Fibroblast of skin of left biceps (primary cell): ENCODE measurements around the gene CSGALNACT2.

ENCODE experiments used
- DNase-seq, 2 experiments: peaks; one replicate each; pipeline ENCODE4 v3.0.0-alpha.2; 2013; ENCODE audit warnings: low read depth in 2 of 2

Gene CSGALNACT2

DNA sequence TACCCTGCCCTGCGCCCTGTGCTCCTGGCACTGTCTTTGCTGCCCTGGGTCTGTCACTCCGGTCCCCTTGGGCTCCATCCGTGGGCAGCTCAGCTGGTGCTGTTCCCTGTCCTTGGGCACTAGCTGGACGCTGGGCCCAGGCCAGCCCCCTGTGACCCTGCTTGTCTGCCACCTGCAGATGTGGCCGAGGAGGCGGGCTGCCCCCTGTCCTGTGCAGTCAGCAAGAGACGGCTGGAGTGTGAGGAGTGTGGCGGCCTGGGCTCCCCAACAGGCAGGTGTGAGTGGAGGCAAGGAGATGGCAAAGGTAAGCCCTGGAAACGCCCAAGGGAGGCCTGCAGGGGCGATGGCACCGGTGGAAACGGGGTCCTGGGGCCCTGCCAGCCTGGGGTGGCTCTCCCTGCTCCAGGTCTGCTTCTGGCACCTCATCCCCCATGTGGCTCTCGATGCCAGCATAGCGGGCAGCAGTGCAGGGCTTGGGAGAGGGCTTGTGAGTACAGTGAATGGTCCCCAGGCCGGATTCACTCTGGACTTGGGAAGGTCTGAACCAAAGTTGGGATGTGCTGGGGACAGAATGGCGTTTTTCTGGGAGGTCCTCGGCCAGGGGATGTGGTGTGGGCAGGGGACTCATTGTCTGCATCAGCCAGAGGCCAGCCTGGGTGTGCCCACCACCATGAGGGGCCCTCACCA is 26.2 kb upstream of the CSGALNACT2 start:
- no peak for DNase-seq

DNA sequence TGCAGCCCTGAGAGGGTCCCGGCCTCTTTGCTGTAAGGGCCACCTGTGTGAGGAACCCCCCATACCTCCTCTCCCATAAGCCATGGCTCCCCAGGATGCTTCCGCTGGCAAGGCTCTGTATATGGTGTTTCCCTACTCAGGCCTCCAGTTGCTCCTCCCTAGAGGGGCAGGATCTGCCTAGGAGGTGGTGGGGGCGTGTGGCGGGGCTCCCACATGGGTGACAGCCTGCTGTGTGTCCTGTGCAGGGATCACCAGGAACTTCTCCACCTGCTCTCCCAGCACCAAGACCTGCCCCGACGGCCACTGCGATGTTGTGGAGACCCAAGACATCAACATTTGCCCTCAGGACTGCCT is 25.7 kb upstream of the CSGALNACT2 start:
- no peak for DNase-seq

DNA sequence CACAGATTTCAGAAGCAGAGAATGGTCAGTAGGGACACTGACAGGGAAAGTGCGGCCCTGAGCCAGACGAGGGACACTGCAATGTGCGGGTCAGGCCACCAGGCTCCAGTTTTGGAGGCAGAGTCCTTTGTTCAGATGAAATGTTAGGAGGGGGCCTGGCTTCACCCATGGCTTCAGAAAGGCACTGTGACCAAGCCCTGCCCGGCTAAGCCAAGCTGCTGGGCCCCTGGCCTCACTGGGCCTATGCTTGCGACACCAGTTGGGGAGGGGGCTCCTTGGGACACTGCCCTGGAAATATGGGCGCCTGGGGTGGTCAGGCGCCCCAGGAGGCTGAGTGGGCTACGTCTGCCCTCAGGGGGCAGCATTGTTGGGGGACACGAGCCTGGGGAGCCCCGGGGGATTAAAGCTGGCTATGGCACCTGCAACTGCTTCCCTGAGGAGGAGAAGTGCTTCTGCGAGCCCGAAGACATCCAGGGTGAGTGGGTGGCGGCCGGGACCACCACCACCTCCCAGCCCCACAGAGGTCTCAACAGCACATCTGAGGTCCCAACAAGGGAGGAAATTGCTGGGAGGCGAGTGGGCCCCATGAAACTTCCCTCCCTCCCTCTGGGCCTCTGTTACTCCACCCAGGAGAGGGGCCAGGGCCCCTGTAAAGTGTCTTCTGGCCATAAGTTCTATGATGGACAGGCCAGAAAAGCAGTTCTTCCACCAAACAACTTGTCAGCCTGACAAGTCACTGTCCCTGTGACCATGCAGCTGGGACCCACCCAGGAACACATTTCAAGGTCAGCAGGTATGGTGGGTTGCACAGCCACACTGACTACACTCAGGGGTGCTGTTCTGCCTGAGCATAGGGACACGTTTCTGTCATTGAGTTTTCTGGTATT is 24.8 kb upstream of the CSGALNACT2 start:
- no peak for DNase-seq

DNA sequence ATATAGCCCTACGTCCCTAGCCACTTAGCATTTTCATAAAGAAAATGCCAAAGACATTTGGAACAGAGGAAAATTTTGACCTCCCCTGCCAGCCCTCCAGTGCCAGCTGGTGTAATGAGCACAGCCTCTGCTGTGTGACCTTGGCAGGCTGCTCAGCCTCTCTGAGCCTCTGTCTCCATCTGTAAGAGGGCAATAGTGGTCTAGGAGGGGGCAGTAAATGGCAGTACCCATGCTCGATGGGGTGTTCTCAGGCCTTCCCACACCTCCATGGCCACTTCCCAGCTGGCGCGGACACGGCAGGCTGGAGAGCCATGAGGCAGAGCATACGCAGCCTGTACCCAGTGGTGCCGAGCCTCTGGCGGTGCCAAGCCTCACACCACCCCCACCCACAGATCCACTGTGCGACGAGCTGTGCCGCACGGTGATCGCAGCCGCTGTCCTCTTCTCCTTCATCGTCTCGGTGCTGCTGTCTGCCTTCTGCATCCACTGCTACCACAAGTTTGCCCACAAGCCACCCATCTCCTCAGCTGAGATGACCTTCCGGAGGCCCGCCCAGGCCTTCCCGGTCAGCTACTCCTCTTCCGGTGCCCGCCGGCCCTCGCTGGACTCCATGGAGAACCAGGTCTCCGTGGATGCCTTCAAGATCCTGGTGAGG is 24.0 kb upstream of the CSGALNACT2 start:
- no peak for DNase-seq

DNA sequence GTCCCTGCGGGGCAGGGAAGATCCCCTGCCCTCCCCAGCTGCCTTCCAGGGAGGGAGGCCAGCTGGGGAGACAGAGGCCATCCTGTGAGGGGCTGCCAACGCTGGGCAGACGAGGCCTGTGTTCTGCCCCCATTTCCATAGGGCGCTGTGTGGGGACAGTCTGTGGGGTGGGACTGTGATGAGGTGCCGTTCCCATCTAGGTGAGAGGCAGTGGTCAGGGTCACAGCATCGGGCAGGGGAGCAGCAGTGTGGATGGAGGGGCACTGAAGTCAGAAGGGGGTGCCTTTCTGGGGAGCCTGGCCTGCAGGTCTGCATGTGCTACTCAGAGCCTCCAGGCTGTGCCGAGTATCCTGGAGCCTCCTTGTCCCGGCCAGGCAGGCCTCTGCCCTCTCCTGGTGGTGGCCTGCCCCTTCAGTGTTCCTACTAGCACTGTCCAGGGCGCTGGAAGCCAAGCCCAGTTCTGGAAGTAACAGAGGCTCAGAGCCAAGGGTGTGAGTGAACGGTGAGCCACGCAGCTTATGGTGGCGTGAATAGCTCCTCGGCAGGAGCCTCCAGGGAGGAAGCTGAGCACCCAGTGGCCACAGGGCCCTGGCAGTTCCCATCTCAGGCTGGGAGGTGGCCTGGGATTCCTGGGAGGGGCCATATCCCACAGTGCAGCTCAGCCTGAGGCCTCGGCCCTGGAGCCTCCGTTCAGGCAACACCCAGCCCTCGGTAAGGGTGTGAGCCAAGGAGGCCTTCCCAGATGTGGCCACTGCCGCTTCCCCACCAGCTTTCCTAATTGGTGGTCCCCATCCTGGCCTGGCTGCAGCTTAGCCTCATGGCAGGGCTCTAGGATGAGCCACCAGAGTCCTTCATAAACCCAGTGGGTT is 23.3 kb upstream of the CSGALNACT2 start:
- DNase-seq = no peak

DNA sequence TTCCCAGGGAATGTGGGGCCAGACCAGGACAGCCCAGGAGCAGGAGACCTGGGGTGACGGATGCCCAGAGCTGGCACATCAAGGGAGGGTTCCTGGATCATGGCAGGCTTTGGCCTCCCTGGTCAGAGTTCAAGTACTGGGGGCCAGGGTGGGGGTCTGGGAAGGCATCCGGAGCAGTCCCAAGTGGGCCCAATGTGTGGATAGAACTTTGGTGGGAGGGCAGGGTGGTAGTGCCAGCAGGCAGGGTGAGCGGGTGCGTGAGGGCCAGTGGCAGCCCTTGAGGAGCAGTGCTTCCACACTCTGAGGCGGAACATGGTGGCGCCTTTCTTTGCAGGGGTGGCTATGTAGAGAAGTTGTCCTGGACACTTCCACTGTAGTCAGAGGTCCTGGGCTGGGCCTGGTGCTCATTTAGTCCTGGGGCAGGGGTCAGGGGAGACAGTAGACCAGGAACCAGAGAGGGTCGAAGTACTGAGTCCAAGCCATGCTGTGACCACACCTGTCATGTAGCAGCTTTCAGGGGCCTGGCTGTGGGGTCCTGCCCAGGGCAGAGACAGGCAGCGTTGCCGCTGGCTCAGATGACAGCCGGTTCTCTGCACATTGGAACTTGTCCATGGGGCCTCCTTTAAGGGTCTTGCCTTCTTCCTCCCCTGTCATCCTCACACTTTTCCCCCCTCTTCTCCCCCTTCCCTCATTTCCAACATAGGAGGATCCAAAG is 22.2 kb upstream of the CSGALNACT2 start:
- no peak for DNase-seq

DNA sequence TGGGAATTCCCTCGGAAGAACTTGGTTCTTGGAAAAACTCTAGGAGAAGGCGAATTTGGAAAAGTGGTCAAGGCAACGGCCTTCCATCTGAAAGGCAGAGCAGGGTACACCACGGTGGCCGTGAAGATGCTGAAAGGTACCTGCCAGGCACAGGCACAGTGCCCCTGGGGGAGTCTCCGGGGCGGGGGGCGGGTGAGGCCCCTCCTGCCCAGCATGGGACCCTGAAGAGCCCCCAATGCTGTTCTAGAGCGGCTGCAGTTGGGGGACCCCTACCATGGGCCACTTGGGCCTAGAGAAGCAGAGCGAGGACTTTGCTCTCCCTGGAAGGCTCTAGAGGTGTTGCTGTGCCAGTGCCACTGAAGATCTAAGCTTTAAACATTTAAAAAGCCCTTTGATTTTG is 21.6 kb upstream of the CSGALNACT2 start:
- DNase-seq = no peak

DNA sequence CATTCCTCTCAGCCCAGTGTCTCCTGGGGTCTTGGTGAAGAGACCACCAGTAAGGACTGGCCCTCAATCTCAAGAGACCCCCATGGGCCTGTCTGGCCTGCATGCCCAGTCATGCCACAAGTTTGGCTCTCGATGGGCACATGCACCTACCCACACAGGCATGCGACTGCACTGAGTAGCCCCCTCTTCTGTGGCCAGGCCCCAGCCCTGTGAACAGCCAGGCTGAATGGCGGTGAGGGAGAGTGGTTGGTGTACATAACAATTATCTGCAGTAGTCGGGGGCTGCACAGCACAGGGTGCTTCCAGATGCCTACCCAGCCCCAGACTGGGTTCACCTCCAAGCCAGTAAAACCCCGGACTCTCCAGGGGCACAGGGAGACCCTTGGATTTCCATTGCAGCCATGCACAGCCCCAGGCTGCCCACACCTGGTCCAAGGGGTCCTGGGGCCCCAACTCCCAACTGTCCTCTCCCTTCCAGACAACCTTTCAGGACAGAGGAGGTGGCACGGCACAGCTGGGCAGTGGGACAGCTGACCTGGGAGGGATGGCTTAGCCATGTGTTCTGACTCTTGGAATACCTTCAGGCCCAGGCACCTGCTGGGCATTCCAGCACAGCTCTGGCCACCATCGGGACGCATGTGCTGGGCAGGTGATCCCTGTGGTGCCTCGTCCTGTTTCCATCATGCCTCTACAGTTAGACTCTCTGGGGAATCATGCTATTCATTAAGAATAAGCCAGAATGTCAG is 21.0 kb upstream of the CSGALNACT2 start:
- no peak for DNase-seq

DNA sequence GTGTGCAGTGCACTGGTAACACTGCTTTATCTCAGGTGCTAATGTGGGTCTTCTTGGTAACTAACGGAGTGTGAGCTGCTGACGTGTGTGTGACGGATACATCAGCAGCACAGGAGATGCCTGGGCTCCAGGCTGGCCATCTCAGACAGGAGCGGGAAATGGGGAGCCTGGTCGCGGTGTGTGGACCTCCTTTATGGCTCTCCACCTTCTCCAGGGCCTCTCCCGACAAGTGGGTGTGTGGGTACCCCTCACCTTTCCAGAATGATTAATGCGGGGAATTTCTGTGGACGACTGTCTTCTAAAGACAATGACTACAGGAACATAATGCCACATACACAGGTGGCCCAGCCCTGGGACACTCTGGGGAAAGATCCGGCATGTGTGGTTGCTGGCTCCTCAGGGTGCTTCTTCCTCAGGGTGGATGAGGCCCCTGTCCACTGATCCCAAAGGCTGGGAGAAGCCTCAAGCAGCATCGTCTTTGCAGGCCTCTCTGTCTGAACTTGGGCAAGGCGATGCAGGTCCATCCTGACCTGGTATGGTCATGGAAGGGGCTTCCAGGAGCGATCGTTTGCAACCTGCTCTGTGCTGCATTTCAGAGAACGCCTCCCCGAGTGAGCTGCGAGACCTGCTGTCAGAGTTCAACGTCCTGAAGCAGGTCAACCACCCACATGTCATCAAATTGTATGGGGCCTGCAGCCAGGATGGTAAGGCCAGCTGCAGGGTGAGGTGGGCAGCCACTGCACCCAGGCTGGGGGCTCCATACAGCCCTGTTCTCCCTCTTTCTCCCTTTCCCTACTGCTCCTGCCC is 20.3 kb upstream of the CSGALNACT2 start:
- DNase-seq = no peak

DNA sequence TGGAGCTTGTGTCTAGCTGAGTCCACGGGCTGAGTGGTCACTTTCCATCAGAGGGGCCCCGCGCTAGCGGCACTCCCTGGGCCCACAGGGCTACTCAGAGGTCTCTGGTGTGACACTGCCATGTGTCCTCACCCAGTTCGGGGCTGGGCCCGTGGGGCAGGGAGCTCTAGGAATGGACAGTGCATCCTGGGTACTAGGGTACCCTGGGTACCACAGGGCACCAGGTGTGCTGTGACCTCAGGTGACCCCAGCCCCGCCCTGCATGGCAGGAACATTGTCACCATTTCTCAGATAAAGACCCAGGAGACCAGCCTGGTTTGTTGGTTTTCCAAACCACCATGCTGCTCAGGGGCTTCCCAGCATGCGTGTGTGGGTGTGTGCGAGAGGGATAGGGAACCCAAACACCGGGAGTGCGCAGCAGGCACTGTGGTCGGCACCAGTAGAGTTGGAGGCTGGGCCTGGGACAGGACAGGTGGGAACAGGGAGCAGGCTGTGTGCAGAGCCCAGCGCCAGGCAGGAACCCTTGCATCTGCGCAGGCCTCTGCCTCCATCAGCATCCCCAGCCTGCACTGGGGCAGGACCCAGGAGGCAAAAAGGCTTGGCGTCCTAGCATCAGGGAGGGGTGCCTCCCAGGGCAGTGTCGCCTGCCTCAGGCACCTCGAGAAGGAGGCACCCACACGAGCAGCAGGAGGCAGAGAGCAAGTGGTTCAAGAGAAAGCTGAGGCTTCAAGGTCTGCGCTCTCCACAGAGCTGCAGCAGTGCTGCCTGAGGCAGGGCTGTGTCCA is 19.4 kb upstream of the CSGALNACT2 start:
- no peak for DNase-seq

DNA sequence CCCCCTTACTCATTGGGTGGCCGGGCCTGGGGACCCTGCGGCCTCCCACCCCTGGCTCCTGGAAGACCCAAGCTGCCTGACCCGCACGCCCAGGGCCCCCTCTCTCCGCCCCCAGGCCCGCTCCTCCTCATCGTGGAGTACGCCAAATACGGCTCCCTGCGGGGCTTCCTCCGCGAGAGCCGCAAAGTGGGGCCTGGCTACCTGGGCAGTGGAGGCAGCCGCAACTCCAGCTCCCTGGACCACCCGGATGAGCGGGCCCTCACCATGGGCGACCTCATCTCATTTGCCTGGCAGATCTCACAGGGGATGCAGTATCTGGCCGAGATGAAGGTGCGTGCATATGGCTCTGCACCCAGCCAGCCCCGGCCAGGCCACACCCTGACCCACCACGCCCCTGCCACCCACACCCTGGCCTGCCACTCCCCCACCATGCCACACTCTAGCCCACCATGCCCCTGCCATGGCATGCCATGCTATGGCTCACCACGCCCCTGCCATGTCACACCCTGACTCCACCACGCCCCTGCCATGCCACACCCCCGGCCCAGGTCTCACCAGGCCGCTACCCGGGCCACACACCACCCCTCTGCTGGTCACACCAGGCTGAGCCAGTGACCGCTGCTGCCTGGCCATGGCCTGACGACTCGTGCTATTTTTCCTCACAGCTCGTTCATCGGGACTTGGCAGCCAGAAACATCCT is 18.7 kb upstream of the CSGALNACT2 start:
- no peak for DNase-seq

DNA sequence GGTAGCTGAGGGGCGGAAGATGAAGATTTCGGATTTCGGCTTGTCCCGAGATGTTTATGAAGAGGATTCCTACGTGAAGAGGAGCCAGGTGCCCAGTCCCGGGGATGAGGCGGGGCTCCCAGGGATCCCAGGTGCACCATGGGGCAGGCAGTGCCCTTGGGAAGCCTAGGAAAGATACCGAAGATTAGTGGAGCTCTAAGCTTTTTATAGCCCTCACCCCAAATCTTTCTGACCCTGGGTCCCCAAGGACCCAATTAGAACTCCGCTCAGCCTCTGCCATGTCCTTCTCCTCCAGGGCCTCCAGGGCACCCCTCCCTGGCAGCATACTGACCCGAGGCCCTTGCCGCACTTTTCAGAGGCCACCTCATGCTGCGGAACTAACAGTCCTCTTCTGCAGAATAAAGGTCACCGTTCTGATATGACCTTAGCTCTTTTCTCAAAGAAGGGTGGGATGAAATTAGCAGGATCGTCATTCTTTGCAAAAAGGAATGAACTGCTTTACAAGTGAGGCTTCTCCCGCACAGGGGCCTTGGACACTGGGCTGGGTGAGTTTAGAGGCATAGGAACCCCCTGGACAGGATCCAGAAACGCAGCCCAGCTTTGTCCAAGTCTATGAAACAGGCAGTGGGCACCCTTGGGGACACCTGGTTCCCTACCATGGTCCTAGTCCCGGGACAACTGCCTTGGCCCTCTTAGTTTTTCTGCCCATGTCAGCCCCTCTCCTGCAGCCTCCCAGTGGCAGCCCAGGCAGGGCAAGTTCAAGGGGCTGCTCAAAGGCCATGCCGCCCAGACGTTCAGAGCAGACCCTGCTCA is 17.9 kb upstream of the CSGALNACT2 start:
- no peak for DNase-seq

DNA sequence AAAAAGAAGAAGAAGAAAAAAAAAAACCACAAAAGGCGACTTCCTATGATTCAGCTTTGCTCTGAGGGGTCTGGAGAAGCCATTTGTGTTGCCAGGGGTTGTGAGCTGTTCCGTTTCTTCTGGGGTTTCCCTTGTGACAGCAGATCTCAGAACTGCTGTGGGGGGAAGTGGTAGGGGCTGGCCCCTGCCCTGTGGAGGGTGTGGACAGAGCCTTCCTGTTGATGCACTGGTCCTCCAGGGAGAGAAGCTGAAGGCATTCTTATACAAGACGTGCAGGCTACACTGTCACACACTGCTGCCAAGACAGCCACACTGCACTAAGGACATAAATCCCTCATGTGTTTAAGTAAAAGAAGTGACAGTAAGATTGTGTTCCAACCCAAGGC is 17.3 kb upstream of the CSGALNACT2 start:
- DNase-seq = no peak

DNA sequence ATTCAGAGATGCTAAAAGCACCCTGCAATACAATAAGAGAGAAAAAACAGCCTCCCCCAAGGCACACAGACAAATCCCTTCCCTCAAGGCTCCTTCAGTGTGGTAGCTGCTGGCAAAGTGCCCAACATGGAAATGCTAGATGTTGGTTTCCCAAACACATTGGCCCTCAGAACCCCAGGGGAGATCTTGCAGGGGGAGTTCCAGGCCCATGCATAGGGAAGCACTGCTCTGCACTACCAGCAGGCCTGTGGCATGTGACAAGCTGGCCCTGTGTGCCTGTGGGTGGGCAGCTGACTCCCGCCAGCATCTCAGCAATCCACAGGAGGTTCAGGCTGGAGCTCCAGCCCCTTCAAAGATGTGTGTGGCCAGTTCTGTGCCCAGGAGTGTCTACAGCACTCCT is 16.8 kb upstream of the CSGALNACT2 start:
- DNase-seq = no peak

DNA sequence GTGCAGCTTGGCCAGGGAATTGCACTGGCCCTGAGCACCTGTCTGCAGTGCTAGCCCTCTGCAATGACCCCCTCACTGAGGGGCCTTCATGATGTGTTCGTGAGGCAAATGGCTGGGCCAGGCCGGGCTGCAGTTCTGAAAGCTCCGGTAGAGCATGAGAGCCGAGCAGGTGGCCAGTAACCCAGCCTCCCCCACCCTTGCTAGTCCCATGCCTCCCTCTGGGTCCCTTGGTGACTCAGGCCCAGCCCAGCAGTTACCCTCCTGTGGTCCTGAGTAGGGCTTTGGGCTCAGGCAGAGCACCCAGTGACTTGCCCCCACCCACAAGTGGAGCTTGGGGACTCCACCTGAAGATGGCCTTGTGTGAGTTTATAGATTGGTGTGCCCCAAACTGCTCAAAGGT is 16.1 kb upstream of the CSGALNACT2 start:
- DNase-seq = no peak

DNA sequence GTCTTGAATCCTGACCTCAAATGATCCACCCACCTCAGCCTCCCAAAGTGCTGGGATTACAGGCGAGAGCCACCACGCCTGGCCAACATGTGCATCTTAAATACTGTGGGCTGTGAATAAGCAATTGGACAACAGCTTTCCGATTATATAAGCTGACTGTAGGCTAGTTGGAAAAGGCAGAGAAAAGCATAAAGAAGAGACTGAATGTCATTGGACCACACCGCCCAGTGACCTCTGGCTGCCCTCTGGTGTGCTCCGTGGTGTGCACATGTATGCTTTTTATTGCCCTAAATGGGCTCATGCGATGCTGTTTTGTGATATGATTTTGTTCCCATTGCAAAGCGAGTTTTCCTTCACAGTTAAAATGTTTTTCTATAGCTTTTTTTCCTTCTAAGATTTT is 15.4 kb upstream of the CSGALNACT2 start:
- no peak for DNase-seq

DNA sequence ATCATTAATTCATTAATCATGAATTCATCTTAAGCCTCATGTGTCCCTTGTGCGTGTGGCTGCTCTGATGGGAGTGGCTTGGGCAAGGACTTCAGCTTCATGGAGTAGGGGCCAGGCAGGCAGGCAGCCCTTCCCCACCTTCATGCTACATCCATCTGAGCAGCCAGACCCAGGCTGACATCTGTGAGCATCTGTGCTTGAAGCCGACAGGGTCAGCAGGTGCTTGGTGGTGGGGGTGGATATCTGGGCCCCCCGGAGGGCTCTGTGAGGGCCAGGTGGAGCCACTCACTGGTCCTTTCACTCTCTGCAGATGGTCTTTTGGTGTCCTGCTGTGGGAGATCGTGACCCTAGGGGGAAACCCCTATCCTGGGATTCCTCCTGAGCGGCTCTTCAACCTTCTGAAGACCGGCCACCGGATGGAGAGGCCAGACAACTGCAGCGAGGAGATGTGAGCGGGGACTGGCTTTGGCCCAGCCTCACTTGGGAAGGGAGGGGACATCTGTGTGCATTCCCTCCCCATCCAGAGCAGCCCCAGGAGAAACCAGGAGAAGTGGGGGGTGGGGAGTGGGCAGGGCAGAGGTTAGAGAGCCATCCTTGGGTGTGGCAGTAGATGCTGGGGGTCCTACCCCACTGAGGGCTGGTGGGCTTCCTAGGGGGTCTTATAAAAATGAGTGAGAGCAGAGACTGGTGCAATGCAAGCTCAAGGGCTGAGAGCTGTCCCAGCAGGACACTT is 14.7 kb upstream of the CSGALNACT2 start:
- DNase-seq = no peak
